ENCODE results near the gene GNA12.

The GNA12 gene

DNA sequence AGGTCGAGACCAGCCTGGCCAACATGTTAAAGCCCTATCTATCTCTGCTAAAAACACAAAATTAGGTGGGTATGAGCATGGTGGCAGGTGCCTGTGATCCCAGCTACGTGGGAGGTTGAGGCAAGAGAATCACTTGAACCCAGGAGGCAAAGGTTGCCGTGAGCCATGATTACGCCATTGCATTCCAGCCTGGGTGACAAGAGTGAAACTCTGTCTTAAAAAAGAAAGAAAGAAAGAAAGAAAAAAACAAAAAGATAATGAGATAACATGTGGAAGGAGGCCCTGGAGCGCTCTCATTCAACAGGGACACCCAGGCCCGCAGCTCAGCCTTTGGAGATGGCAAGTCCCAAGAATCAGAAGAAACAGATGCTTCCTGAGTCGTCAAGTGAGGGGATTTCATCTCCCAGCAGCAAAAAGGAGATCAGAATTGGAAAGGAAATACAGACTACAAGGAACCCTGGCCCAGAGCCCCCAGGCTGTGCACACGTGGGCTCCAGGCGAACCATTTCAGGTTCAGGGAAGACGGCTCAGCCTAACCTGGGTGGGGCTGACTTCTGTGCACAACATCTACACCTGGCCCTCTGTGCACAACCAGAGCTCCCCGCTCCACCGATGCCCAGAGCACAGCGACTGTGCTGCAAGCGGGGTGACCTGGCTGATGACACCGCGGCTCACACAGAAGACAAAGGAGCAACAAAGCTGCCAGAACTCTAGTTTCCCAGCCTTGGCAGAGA lies 33.3 kb downstream of the GNA12 start:
- no peak for DNase-seq (ENCODE audit: low spot score)
- Histone ChIP-seq H3K4me2 (ENCODE audit: insufficient read depth, low read length, poor library complexity, severe bottlenecking) (no peak overlapping the region), H2AFZ (ENCODE audit: low read length) (no peak overlapping the region), H2AK5ac (ENCODE audit: low read depth, low read length) (no peak overlapping the region), H3K4me3 (ENCODE audit: low read length in 2 of 2) (no peak overlapping the region), H3K4ac (ENCODE audit: low read length) (no peak overlapping the region), H3K4me1 (ENCODE audit: control insufficient read depth in 2 of 2, insufficient read depth in 1 of 2, low read depth in 1 of 2, low read length in 2 of 2) (peaks cover 0 to 14% of the 10 kb centered on the region in 2 donors), H3K79me1 (ENCODE audit: low read depth, low read length) (peaks cover 10% of the 10 kb centered on the region), H2BK5ac (ENCODE audit: low read length) (no peak overlapping the region), H3K27ac (replicated peaks; ENCODE audit: low read length) (no peak overlapping the region), H3K36me3 (replicated peaks in 1 of 2; ENCODE audit: control insufficient read depth in 2 of 2, insufficient read depth in 2 of 2, low read length in 2 of 2) (peaks cover 3 to 20% of the 10 kb centered on the region in 2 donors), H2BK12ac (ENCODE audit: low read length) (no peak overlapping the region), H2BK15ac (ENCODE audit: low read length) (no peak overlapping the region), H3K27me3 (ENCODE audit: control insufficient read depth in 3 of 3, insufficient read depth in 3 of 3, low read depth in 1 of 3, low read length in 3 of 3) (no peaks in the 10 kb centered on the region), H3K23ac (ENCODE audit: low read depth, low read length, poor library complexity) (no peak overlapping the region), H4K8ac (ENCODE audit: low read depth, low read length) (no peak overlapping the region), H3K14ac (ENCODE audit: low read length) (no peak overlapping the region), H3K9me3 (replicated peaks in 1 of 2; ENCODE audit: control insufficient read depth in 2 of 2, insufficient read depth in 1 of 2, low read depth in 1 of 2, low read length in 2 of 2) (peaks cover 6 to 23% of the 10 kb centered on the region in 2 donors), H3K9ac (ENCODE audit: low read depth, low read length, poor library complexity) (no peak overlapping the region), H4K91ac (ENCODE audit: low read depth, low read length, poor library complexity) (no peak overlapping the region), H2BK120ac (ENCODE audit: low read depth, low read length) (no peak overlapping the region), H3K18ac (ENCODE audit: low read length) (peak overlapping the region; percentile 40)
- no CpG with 5 or more reads among the region's 16 CpGs for WGBS, 2 donors (ENCODE audit: extremely low coverage in 2 of 2, insufficient read length in 2 of 2, insufficient replicate concordance in 1 of 2)

DNA sequence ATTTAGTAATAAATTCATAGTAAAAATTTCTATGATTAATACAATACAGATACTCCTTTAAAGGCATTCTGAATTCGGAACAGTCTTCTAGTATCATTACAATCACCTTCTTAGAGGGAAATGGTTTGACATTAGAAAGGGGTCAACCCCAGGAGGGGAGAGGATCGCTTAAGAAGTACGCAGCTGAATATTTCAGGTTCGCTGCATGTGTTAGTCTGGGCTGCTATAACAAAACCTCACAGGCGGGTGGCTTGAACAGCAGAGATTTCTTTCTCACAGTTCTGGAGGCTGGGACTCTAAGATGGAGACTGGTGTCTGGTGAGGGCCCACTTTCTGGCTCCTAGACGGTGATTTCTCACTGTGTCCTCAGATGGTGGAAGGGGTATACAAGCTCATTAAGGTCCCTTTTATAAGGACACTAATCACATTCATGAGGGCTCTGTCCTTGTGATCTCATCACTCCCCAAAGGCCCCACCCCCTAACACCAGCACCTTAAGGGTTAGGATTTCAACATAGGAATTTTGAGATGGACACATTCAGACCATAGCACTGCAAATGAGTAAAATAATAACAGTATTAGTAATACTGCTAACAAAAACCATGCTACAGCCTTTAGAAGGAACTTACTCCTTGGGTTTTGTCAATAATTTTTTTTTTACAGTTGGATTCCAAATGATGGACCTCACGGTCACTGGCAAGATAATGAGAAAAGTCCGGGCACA lies 34.0 kb downstream of the GNA12 start:
- no peak overlapping the region for H3K23ac ChIP-seq (ENCODE audit: low read depth, low read length, poor library complexity)
- H3K79me1 ChIP-seq (ENCODE audit: low read depth, low read length), result peaks cover 7% of the 10 kb centered on the region
- no peak overlapping the region for H3K27ac ChIP-seq (replicated peaks; ENCODE audit: low read length)
- no peak overlapping the region for H2BK15ac ChIP-seq (ENCODE audit: low read length)
- no peak overlapping the region for H3K9ac ChIP-seq (ENCODE audit: low read depth, low read length, poor library complexity)
- H2BK120ac ChIP-seq (ENCODE audit: low read depth, low read length), result no peak overlapping the region
- no peak overlapping the region for H3K14ac ChIP-seq (ENCODE audit: low read length)
- H4K8ac ChIP-seq (ENCODE audit: low read depth, low read length), result no peak overlapping the region
- H4K91ac ChIP-seq (ENCODE audit: low read depth, low read length, poor library complexity), result no peak overlapping the region
- H3K9me3 ChIP-seq (replicated peaks in 1 of 2; ENCODE audit: control insufficient read depth in 2 of 2, insufficient read depth in 1 of 2, low read depth in 1 of 2, low read length in 2 of 2), result peaks cover 6 to 17% of the 10 kb centered on the region in 2 donors
- no peak overlapping the region for H2AFZ ChIP-seq (ENCODE audit: low read length)
- peaks cover 0 to 9% of the 10 kb centered on the region in 2 donors for H3K4me1 ChIP-seq (ENCODE audit: control insufficient read depth in 2 of 2, insufficient read depth in 1 of 2, low read depth in 1 of 2, low read length in 2 of 2)
- no peaks in the 10 kb centered on the region for H3K27me3 ChIP-seq (ENCODE audit: control insufficient read depth in 3 of 3, insufficient read depth in 3 of 3, low read depth in 1 of 3, low read length in 3 of 3)
- H3K36me3 ChIP-seq (replicated peaks in 1 of 2; ENCODE audit: control insufficient read depth in 2 of 2, insufficient read depth in 2 of 2, low read length in 2 of 2), result peaks cover 3 to 20% of the 10 kb centered on the region in 2 donors
- no peak overlapping the region for H3K4ac ChIP-seq (ENCODE audit: low read length)
- H2BK12ac ChIP-seq (ENCODE audit: low read length), result no peak overlapping the region
- H3K18ac ChIP-seq (ENCODE audit: low read length), result no peak overlapping the region
- no peak overlapping the region for H2BK5ac ChIP-seq (ENCODE audit: low read length)
- no peak overlapping the region for H3K4me3 ChIP-seq (ENCODE audit: low read length in 2 of 2)
- no peak overlapping the region for H2AK5ac ChIP-seq (ENCODE audit: low read depth, low read length)
- no peak overlapping the region for H3K4me2 ChIP-seq (ENCODE audit: insufficient read depth, low read length, poor library complexity, severe bottlenecking)
- no peak for DNase-seq (ENCODE audit: low spot score)
- WGBS, 2 donors (ENCODE audit: extremely low coverage in 2 of 2, insufficient read length in 2 of 2, insufficient replicate concordance in 1 of 2), result no CpG with 5 or more reads among the region's 8 CpGs

DNA sequence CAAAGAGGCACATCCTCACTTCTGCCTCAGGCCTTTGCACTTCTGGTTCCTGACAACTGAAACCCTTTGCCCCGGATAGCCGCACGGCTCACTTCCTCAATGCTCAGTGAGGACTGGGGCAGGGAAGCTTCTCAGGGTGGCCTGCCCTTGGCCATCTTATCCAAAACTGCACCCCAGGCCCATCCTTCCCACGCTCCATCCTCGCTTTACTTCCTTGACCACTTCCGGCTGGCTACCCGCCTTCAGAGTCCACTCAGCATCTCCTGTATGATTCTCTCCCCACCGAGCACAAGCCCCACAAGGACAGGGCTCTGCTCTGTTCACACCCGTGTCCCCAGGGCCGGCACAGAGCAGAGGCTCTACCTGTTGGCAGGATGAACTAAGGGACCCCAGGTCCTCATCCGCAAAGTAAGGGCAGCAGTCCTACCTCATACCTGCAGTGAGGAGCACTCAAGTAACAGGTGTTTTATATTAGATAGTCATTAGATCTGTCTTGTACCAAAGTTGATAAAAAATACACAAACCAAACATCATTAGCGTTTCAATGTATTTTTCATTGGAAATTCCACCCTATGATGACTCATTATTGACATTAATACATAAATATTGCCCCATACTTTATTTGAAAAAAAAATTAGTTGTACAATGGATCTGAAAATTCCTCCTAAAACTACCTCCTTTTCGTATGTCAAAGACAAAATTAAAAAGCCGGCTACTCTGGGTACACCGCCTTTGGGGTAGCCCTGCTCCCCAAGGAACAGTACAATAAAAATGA lies 35.0 kb downstream of the GNA12 start:
- Histone ChIP-seq H2AFZ (ENCODE audit: low read length) (no peak overlapping the region), H3K9me3 (replicated peaks in 1 of 2; ENCODE audit: control insufficient read depth in 2 of 2, insufficient read depth in 1 of 2, low read depth in 1 of 2, low read length in 2 of 2) (peaks cover 2 to 15% of the 10 kb centered on the region in 2 donors), H3K4ac (ENCODE audit: low read length) (no peak overlapping the region), H4K8ac (ENCODE audit: low read depth, low read length) (no peak overlapping the region), H3K14ac (ENCODE audit: low read length) (no peak overlapping the region), H2BK120ac (ENCODE audit: low read depth, low read length) (no peak overlapping the region), H3K27me3 (ENCODE audit: control insufficient read depth in 3 of 3, insufficient read depth in 3 of 3, low read depth in 1 of 3, low read length in 3 of 3) (no peaks in the 10 kb centered on the region), H3K27ac (replicated peaks; ENCODE audit: low read length) (no peak overlapping the region), H4K91ac (ENCODE audit: low read depth, low read length, poor library complexity) (no peak overlapping the region), H3K4me1 (ENCODE audit: control insufficient read depth in 2 of 2, insufficient read depth in 1 of 2, low read depth in 1 of 2, low read length in 2 of 2) (peaks cover 0 to 6% of the 10 kb centered on the region in 2 donors), H2BK15ac (ENCODE audit: low read length) (no peak overlapping the region), H3K4me2 (ENCODE audit: insufficient read depth, low read length, poor library complexity, severe bottlenecking) (no peak overlapping the region), H3K9ac (ENCODE audit: low read depth, low read length, poor library complexity) (no peak overlapping the region), H3K36me3 (replicated peaks in 1 of 2; ENCODE audit: control insufficient read depth in 2 of 2, insufficient read depth in 2 of 2, low read length in 2 of 2) (peaks cover 3 to 17% of the 10 kb centered on the region in 2 donors), H3K79me1 (ENCODE audit: low read depth, low read length) (peaks cover 7% of the 10 kb centered on the region), H2AK5ac (ENCODE audit: low read depth, low read length) (no peak overlapping the region), H3K18ac (ENCODE audit: low read length) (peak overlapping the region; percentile 65), H3K4me3 (ENCODE audit: low read length in 2 of 2) (no peak overlapping the region), H3K23ac (ENCODE audit: low read depth, low read length, poor library complexity) (no peak overlapping the region), H2BK12ac (ENCODE audit: low read length) (peak overlapping the region; percentile 44), H2BK5ac (ENCODE audit: low read length) (no peak overlapping the region)
- no CpG with 5 or more reads among the region's 15 CpGs for WGBS, 2 donors (ENCODE audit: extremely low coverage in 2 of 2, insufficient read length in 2 of 2, insufficient replicate concordance in 1 of 2)
- no peak for DNase-seq (ENCODE audit: low spot score)

All from neuronal stem cell (in vitro differentiated cells).